HCT116 (cell line): ENCODE data around the gene RMI2.

Source experiments
- CTCF ChIP-seq, 3 experiments: fragments of 200-600 bp in 1 of 3; sonication (generic) in 1 of 3; IDR thresholded peaks in 2 of 3; conservative IDR thresholded peaks in 1 of 3; 2 replicates each; pipeline ENCODE4 v1.5.1; 2012 to 2017; ENCODE audit warnings: low read depth in 2 of 3, low read length in 2 of 3, antibody characterized with exemption in 1 of 3, borderline replicate concordance in 1 of 3, control low read depth in 1 of 3, mild to moderate bottlenecking in 1 of 3, mixed read lengths in 1 of 3, mixed run types in 1 of 3, moderate library complexity in 1 of 3; ENCODE audit not compliant: insufficient read depth in 1 of 3
- EZH2 ChIP-seq: fragments of 200-600 bp; sonication (generic); IDR thresholded peaks from 2 replicates; pipeline ENCODE4 v1.6.1; 2017; ENCODE audit warnings: antibody characterized with exemption, mixed run types
- MAX ChIP-seq: IDR thresholded peaks from 2 replicates; pipeline ENCODE4 v1.6.1; 2012
- POLR2AphosphoS5 ChIP-seq: IDR thresholded peaks from 2 replicates; pipeline ENCODE4 v1.6.1; 2011; ENCODE audit warnings: mild to moderate bottlenecking, low read depth, low read length, moderate library complexity
- RAD21 ChIP-seq: IDR thresholded peaks from 2 replicates; pipeline ENCODE4 v1.6.1; 2012; ENCODE audit warnings: low read depth, mild to moderate bottlenecking
- ZBTB33 ChIP-seq: IDR thresholded peaks from 2 replicates; pipeline ENCODE4 v1.6.1; 2011; ENCODE audit warnings: mild to moderate bottlenecking, low read length, moderate library complexity; ENCODE audit not compliant: insufficient replicate concordance; ENCODE audit errors: extremely low read depth

- TF ChIP-seq CTCF (IDR thresholded peaks at IDR 0.05 in 2 of 3, conservative IDR thresholded peaks at IDR 0.05 in 1 of 3; ENCODE audit: borderline replicate concordance in 1 of 3, insufficient read depth in 1 of 3, low read depth in 2 of 3, low read length in 2 of 3) (no peak), MAX (no peak), EZH2 (no peak), RAD21 (no peak), POLR2AphosphoS5 (no peak), ZBTB33 (no peak)
These were observed 29.0 kb downstream of the RMI2 start for GRCh38 chr16:11374255-11374654.
